ENCODE data around the gene ENO1.
"Not testable (repeated sequence)": the region's sequence is repeated elsewhere in the genome, so short reads cannot be mapped to it uniquely, and the experiment has no call there.

Gene ENO1

GRCh38 chr1:8905582-8906191 lies 27.2 kb upstream of the ENO1 start:
- peak; percentile 53 for DNase-seq (ENCODE audit: low read depth)
- H3K4me3 ChIP-seq (ENCODE audit: low read length), result no peak overlapping the region
- no peak for TF ChIP-seq CTCF (IDR thresholded peaks at IDR 0.05; ENCODE audit: insufficient read depth, low read depth, low read length, missing control alignments)

- peak; percentile 96 for DNase-seq (ENCODE audit: low read depth)
- TF ChIP-seq CTCF (IDR thresholded peaks at IDR 0.05; ENCODE audit: insufficient read depth, low read depth, low read length, missing control alignments), result no peak
- H3K4me3 ChIP-seq (ENCODE audit: low read length), result no peak overlapping the region
These were observed 25.6 kb upstream of the ENO1 start for GRCh38 chr1:8903908-8904650.

GRCh38 chr1:8903410-8903809 lies 24.9 kb upstream of the ENO1 start:
- H3K4me3 ChIP-seq (ENCODE audit: low read length), result no peak overlapping the region
- DNase-seq (ENCODE audit: low read depth), result peak; percentile 32

GRCh38 chr1:8902765-8903164 lies 24.3 kb upstream of the ENO1 start:
- DNase-seq (ENCODE audit: low read depth), result peak; percentile 33
- no peak overlapping the region for H3K4me3 ChIP-seq (ENCODE audit: low read length)
- TF ChIP-seq CTCF (IDR thresholded peaks at IDR 0.05; ENCODE audit: insufficient read depth, low read depth, low read length, missing control alignments), result no peak

More at GRCh38 chr1:8903410-8903809, 24.9 kb upstream of the ENO1 start:
- TF ChIP-seq CTCF (IDR thresholded peaks at IDR 0.05; ENCODE audit: insufficient read depth, low read depth, low read length, missing control alignments), result no peak

GRCh38 chr1:8900684-8901083 lies 22.2 kb upstream of the ENO1 start:
- not testable (repeated sequence) for DNase-seq (ENCODE audit: low read depth); H3K4me3 ChIP-seq (ENCODE audit: low read length)

GRCh38 chr1:8899046-8899445 lies 20.6 kb upstream of the ENO1 start:
- H3K4me3 ChIP-seq (ENCODE audit: low read length), result no peak overlapping the region
- DNase-seq (ENCODE audit: low read depth), result no peak
- no peak for TF ChIP-seq CTCF (IDR thresholded peaks at IDR 0.05; ENCODE audit: insufficient read depth, low read depth, low read length, missing control alignments)

- H3K4me3 ChIP-seq (ENCODE audit: low read length); DNase-seq (ENCODE audit: low read depth): not testable (repeated sequence)
These were observed 19.9 kb upstream of the ENO1 start for GRCh38 chr1:8898418-8898817.

GRCh38 chr1:8897505-8897904 lies 19.0 kb upstream of the ENO1 start:
- DNase-seq (ENCODE audit: low read depth), result peak; percentile 33
- not testable (repeated sequence) for H3K4me3 ChIP-seq (ENCODE audit: low read length)

GRCh38 chr1:8896775-8897174 lies 18.3 kb upstream of the ENO1 start:
- DNase-seq (ENCODE audit: low read depth), result peak; percentile 61

More at GRCh38 chr1:8896775-8897174, 18.3 kb upstream of the ENO1 start:
- not testable (repeated sequence) for H3K4me3 ChIP-seq (ENCODE audit: low read length)
